ENCODE measurements around the gene TMEM178B.
"Not testable (repeated sequence)": the region's sequence is repeated elsewhere in the genome, so short reads cannot be mapped to it uniquely, and the experiment has no call there.

TMEM178B gene

GRCh38 chr7:141361960-141362359 lies 288.1 kb downstream of the TMEM178B start:
- no peak for DNase-seq

GRCh38 chr7:141362580-141363435 lies 288.9 kb downstream of the TMEM178B start:
- no peak for DNase-seq

- DNase-seq, result no peak
Measured at GRCh38 chr7:141363748-141364147, 289.9 kb downstream of the TMEM178B start.

GRCh38 chr7:141366091-141366621 lies 292.3 kb downstream of the TMEM178B start:
- DNase-seq, result no peak

- DNase-seq, result no peak
Measured at GRCh38 chr7:141369422-141369821, 295.6 kb downstream of the TMEM178B start.

- DNase-seq, result no peak
Measured at GRCh38 chr7:141370178-141370577, 296.3 kb downstream of the TMEM178B start.

GRCh38 chr7:141370650-141371049 lies 296.8 kb downstream of the TMEM178B start:
- no peak for DNase-seq

- DNase-seq, result no peak
Measured at GRCh38 chr7:141374425-141374824, 300.6 kb downstream of the TMEM178B start.

- no peak for DNase-seq
Measured at GRCh38 chr7:141375442-141375841, 301.6 kb downstream of the TMEM178B start.

GRCh38 chr7:141377906-141378305 lies 304.0 kb downstream of the TMEM178B start:
- DNase-seq, result no peak

GRCh38 chr7:141378405-141378804 lies 304.5 kb downstream of the TMEM178B start:
- DNase-seq, result no peak

- no peak for DNase-seq
Measured at GRCh38 chr7:141381794-141382427, 308.0 kb downstream of the TMEM178B start.

GRCh38 chr7:141383356-141383755 lies 309.5 kb downstream of the TMEM178B start:
- not testable (repeated sequence) for DNase-seq

GRCh38 chr7:141386881-141387280 lies 313.0 kb downstream of the TMEM178B start:
- no peak for DNase-seq

GRCh38 chr7:141387521-141388217 lies 313.8 kb downstream of the TMEM178B start:
- DNase-seq, result no peak

GRCh38 chr7:141389140-141389796 lies 315.4 kb downstream of the TMEM178B start:
- no peak for DNase-seq

- DNase-seq, result no peak
Measured at GRCh38 chr7:141390339-141390738, 316.5 kb downstream of the TMEM178B start.

GRCh38 chr7:141393056-141393455 lies 319.2 kb downstream of the TMEM178B start:
- no peak for DNase-seq

- DNase-seq, result no peak
Measured at GRCh38 chr7:141397236-141398163, 323.6 kb downstream of the TMEM178B start.

GRCh38 chr7:141400356-141400755 lies 326.5 kb downstream of the TMEM178B start:
- DNase-seq, result no peak

GRCh38 chr7:141402277-141402996 lies 328.6 kb downstream of the TMEM178B start:
- no peak for DNase-seq

Data from stimulated activated naive CD4-positive, alpha-beta T cell treated with Interleukin-2 at 50 U/mL for 16 hours (primary cell).